Trophoblast cell (in vitro differentiated cells and primary cell): Measurements from ENCODE around the gene CACNA1D.

ENCODE experiments used
- DNase-seq, 2 donors: peaks; one replicate each; pipeline ENCODE4 v3.0.0-alpha.2; 2016
- H2AFZ ChIP-seq: 2 replicates; pipeline ENCODE4 v1.6.1; 2013; ENCODE audit warnings: low read length, moderate library complexity, mild to moderate bottlenecking; ENCODE audit not compliant: insufficient read depth, poor library complexity
- H2AK5ac ChIP-seq: 2 replicates; pipeline ENCODE4 v1.6.1; 2013; ENCODE audit warnings: mild to moderate bottlenecking, low read length
- H2BK120ac ChIP-seq: 2 replicates; pipeline ENCODE4 v1.6.1; 2013; ENCODE audit warnings: low read length, mild to moderate bottlenecking, moderate library complexity; ENCODE audit not compliant: insufficient read depth, poor library complexity
- H2BK12ac ChIP-seq: 2 replicates; pipeline ENCODE4 v1.6.1; 2013; ENCODE audit warnings: mild to moderate bottlenecking, low read length, moderate library complexity
- H2BK5ac ChIP-seq: 2 replicates; pipeline ENCODE4 v1.6.1; 2013; ENCODE audit warnings: low read length, low read depth, moderate library complexity, mild to moderate bottlenecking; ENCODE audit not compliant: poor library complexity
- H3K14ac ChIP-seq: 2 replicates; pipeline ENCODE4 v1.6.1; 2013; ENCODE audit warnings: mild to moderate bottlenecking, low read length
- H3K18ac ChIP-seq: 2 replicates; pipeline ENCODE4 v1.6.1; 2013; ENCODE audit warnings: mild to moderate bottlenecking, low read length
- H3K23ac ChIP-seq: 2 replicates; pipeline ENCODE4 v1.6.1; 2013; ENCODE audit warnings: low read length
- H3K27ac ChIP-seq: 2 replicates; pipeline ENCODE4 v1.5.1; 2013; ENCODE audit warnings: low read depth, mild to moderate bottlenecking, inconsistent platforms, low read length, moderate library complexity
- H3K27me3 ChIP-seq: 2 replicates; pipeline ENCODE4 v1.6.1; 2013; ENCODE audit warnings: inconsistent platforms, mild to moderate bottlenecking, low read length, moderate library complexity; ENCODE audit not compliant: insufficient read depth
- H3K36me3 ChIP-seq, 2 experiments: 1 replicate in 1 of 2; 2 replicates in 1 of 2; pipeline ENCODE4 v1.6.1; 2013; ENCODE audit warnings: low read length in 2 of 2, mild to moderate bottlenecking in 2 of 2, moderate library complexity in 1 of 2; ENCODE audit not compliant: insufficient read depth in 2 of 2, control insufficient read depth in 1 of 2
- H3K4ac ChIP-seq: 2 replicates; pipeline ENCODE4 v1.6.1; 2013; ENCODE audit warnings: low read depth, mild to moderate bottlenecking, low read length, moderate library complexity
- H3K4me1 ChIP-seq, 2 experiments: 1 replicate in 1 of 2; 2 replicates in 1 of 2; pipeline ENCODE4 v1.6.1; 2013; ENCODE audit warnings: low read length in 2 of 2, mild to moderate bottlenecking in 2 of 2, moderate library complexity in 1 of 2; ENCODE audit not compliant: insufficient read depth in 2 of 2, control insufficient read depth in 1 of 2
- H3K4me2 ChIP-seq: 2 replicates; pipeline ENCODE4 v1.6.1; 2013; ENCODE audit warnings: inconsistent platforms, mild to moderate bottlenecking, low read length, moderate library complexity
- H3K4me3 ChIP-seq: 2 replicates; pipeline ENCODE4 v1.5.1; 2013; ENCODE audit warnings: mild to moderate bottlenecking, low read depth, low read length, inconsistent platforms
- H3K79me1 ChIP-seq: one replicate; pipeline ENCODE4 v1.6.1; 2013; ENCODE audit warnings: low read length
- H3K79me2 ChIP-seq: 2 replicates; pipeline ENCODE4 v1.6.1; 2013; ENCODE audit warnings: low read length, mild to moderate bottlenecking; ENCODE audit not compliant: control insufficient read depth, insufficient read depth, poor library complexity
- H3K9ac ChIP-seq: 2 replicates; pipeline ENCODE4 v1.6.1; 2013; ENCODE audit warnings: mild to moderate bottlenecking, low read length
- H3K9me3 ChIP-seq: 2 replicates; pipeline ENCODE4 v1.6.1; 2013; ENCODE audit warnings: low read depth, mild to moderate bottlenecking, control low read depth, inconsistent platforms, low read length; ENCODE audit not compliant: insufficient read depth
- H4K12ac ChIP-seq: 2 replicates; pipeline ENCODE4 v1.6.1; 2013; ENCODE audit warnings: low read depth, mild to moderate bottlenecking, low read length, moderate library complexity
- H4K8ac ChIP-seq: 2 replicates; pipeline ENCODE4 v1.6.1; 2013; ENCODE audit warnings: low read depth, mild to moderate bottlenecking, low read length, moderate library complexity
- H4K91ac ChIP-seq: one replicate; pipeline ENCODE4 v1.6.1; 2013; ENCODE audit warnings: low read depth, mild to moderate bottlenecking, low read length, moderate library complexity
- WGBS: extraction: QIAGEN DNeasy Blood & Tissue Kit; methylation state at CpG from one replicate; pipeline ENCODE4 v1.1.7; 2013; ENCODE audit warnings: missing lambda C conversion rate; ENCODE audit not compliant: insufficient read length, insufficient coverage; ENCODE audit errors: extremely low coverage; 5-methylcytosine and 5-hydroxymethylcytosine counted together

The CACNA1D gene

DNA sequence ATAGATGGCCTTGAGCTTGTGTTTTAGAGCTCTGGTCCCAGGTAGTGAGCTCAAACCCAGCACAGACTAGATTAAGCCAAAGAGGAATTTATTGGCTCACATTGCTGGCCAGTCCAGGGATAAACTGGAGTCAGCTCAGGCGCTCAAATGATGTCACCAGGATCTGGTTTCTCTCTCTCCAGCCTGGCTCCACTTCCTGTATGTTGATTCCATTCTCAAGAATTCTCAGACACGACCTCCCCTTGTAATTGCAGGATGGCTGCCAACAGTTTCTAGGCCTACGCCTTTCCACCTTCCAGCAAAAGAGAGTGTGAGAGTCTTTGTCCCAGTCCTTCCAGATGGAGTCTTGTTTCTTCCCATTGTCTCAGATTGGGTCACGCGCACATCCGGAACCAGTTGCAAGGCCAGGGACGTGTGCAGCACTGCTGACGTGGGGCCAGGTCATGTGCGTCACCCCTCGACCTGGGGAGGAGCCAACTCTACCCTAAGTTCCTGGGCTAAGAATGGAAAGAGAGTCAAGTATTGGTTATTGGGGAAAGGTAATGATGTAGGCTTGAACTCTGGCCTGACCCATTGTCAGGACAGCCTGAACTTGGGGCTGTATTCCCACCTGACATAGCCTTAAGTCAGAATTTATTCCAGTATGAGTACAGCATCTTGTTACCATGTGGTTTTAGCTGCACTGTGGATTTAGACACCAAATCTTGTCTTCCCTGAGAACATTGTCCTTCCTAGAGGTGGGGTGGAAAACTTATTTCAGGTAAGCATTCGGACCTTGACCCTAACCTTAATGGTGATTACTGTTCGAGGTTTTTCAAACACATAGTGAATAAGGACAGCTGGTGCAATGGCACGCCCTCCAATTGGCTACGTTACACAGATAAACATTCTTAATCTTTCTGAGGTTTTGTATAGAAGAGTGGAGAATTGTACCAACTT is 31.6 kb downstream of the CACNA1D start:
- peak overlapping the region; percentile 44 for H2AFZ ChIP-seq
- H3K27ac ChIP-seq = peak overlapping the region; percentile 65
- H4K91ac ChIP-seq = peak overlapping the region; percentile 78

DNA sequence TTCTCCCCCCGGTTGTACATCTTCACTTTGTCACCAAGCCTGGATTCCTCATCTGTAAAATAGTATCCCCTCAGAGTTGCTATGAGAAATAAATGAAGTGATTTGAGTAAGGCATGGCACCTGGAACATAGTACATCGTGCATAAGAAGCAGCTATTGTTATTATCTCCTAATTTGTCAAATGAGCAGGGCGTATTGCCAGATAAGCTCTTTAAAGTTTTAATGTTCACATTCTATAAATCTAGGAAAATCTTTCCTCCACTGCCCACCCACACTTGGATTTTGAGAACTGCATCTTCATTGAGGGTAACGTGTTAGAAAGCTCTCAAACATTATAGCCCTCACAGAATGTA is 32.3 kb downstream of the CACNA1D start:
- H2BK120ac ChIP-seq = no peak overlapping the region
- H2BK12ac ChIP-seq = no peak overlapping the region
- H2AFZ ChIP-seq = no peak overlapping the region
- no peak for DNase-seq
- H3K4me3 ChIP-seq = no peak overlapping the region
- H3K23ac ChIP-seq = no peak overlapping the region
- no peak overlapping the region for H3K4me2 ChIP-seq
- no peaks in the 10 kb centered on the region for H3K9me3 ChIP-seq
- no peak overlapping the region for H3K14ac ChIP-seq
- no peaks in the 10 kb centered on the region for H3K79me2 ChIP-seq
- H3K27me3 ChIP-seq = no peaks in the 10 kb centered on the region
- WGBS = no CpG with 5 or more reads among the region's 4 CpGs
- H3K4ac ChIP-seq = no peak overlapping the region
- no peak overlapping the region for H2BK5ac ChIP-seq
- H3K79me1 ChIP-seq = peaks cover 4% of the 10 kb centered on the region
- H3K27ac ChIP-seq = no peak overlapping the region
- H3K18ac ChIP-seq = no peak overlapping the region
- no peak overlapping the region for H3K9ac ChIP-seq
- H4K12ac ChIP-seq = no peak overlapping the region
- peaks cover 7 to 8% of the 10 kb centered on the region in 2 experiments for H3K4me1 ChIP-seq
- peaks cover 0 to 2% of the 10 kb centered on the region in 2 experiments for H3K36me3 ChIP-seq
- no peak overlapping the region for H4K91ac ChIP-seq
- H4K8ac ChIP-seq = no peak overlapping the region
- H2AK5ac ChIP-seq = no peak overlapping the region

More for the DNA sequence above, 31.6 kb downstream of the CACNA1D start:
- Histone ChIP-seq H4K12ac (peak overlapping the region; percentile 72), H3K4me2 (peak overlapping the region; percentile 1), H3K79me1 (peaks cover 4% of the 10 kb centered on the region), H3K9me3 (no peaks in the 10 kb centered on the region), H2BK5ac (peak overlapping the region; percentile 37), H3K23ac (no peak overlapping the region), H3K4ac (peak overlapping the region; percentile 3), H4K8ac (peak overlapping the region; percentile 68), H2BK12ac (peak overlapping the region; percentile 30), H3K14ac (peak overlapping the region; percentile 28), H3K79me2 (no peaks in the 10 kb centered on the region), H3K4me1 (peaks cover 7 to 8% of the 10 kb centered on the region in 2 experiments), H3K4me3 (no peak overlapping the region), H2AK5ac (peak overlapping the region; percentile 3), H3K36me3 (peaks cover 0 to 2% of the 10 kb centered on the region in 2 experiments), H3K18ac (peak overlapping the region; percentile 34), H2BK120ac (peak overlapping the region; percentile 84), H3K27me3 (no peaks in the 10 kb centered on the region), H3K9ac (peak overlapping the region; percentile 41)
- DNase-seq = no peak
- WGBS = no CpG with 5 or more reads among the region's 14 CpGs

GRCh38 chr3:53530205-53530604 is 35.8 kb downstream of the CACNA1D start:
- no peak overlapping the region for H3K18ac ChIP-seq
- no peak overlapping the region for H4K12ac ChIP-seq
- no peak overlapping the region for H2BK12ac ChIP-seq
- peak overlapping the region; percentile 57 for H3K9ac ChIP-seq
- H3K4ac ChIP-seq = no peak overlapping the region
- H3K79me1 ChIP-seq = peaks cover 7% of the 10 kb centered on the region
- H3K27me3 ChIP-seq = no peaks in the 10 kb centered on the region
- WGBS = no CpG with 5 or more reads among the region's 4 CpGs
- H3K27ac ChIP-seq = no peak overlapping the region
- H3K4me2 ChIP-seq = no peak overlapping the region
- H3K4me3 ChIP-seq = no peak overlapping the region
- no peak overlapping the region for H3K14ac ChIP-seq
- H2AK5ac ChIP-seq = no peak overlapping the region
- no peaks in the 10 kb centered on the region for H3K79me2 ChIP-seq
- H2BK5ac ChIP-seq = no peak overlapping the region
- H3K4me1 ChIP-seq = peaks cover 13 to 16% of the 10 kb centered on the region in 2 experiments
- H3K9me3 ChIP-seq = no peaks in the 10 kb centered on the region
- no peak overlapping the region for H2AFZ ChIP-seq
- DNase-seq = no peak
- H4K91ac ChIP-seq = no peak overlapping the region
- no peak overlapping the region for H3K23ac ChIP-seq
- no peak overlapping the region for H2BK120ac ChIP-seq
- no peak overlapping the region for H4K8ac ChIP-seq
- peaks cover 0 to 2% of the 10 kb centered on the region in 2 experiments for H3K36me3 ChIP-seq

DNA sequence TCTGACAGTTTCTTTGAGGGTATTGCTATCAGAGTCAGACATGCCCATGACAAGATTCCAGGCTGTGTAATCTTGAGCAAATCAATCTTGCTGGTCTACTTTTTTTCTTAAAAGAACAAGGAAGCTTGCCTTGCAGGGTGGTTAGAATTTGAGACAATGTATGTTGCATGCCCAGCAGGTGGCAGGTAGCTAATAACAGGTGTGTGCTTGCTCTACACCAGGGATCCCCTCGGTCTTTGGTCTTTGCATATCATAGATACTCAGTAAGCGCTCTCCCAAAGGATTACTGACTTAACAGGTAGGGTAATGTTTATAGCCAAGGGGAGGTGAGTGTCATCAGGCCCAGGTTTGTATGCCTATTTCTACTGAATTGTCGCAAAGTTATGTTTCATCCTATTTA is 37.3 kb downstream of the CACNA1D start:
- Histone ChIP-seq H3K79me1 (peaks cover 3% of the 10 kb centered on the region), H2AK5ac (no peak overlapping the region), H3K4me3 (no peak overlapping the region), H3K79me2 (no peaks in the 10 kb centered on the region), H2AFZ (no peak overlapping the region), H4K91ac (no peak overlapping the region), H3K4ac (no peak overlapping the region), H3K27ac (no peak overlapping the region), H4K12ac (no peak overlapping the region), H2BK12ac (no peak overlapping the region), H3K9ac (no peak overlapping the region), H3K4me2 (no peak overlapping the region), H3K9me3 (no peaks in the 10 kb centered on the region), H2BK5ac (no peak overlapping the region), H4K8ac (no peak overlapping the region), H3K18ac (no peak overlapping the region), H3K23ac (no peak overlapping the region), H3K27me3 (no peaks in the 10 kb centered on the region), H3K36me3 (no peaks in the 10 kb centered on the region), H3K4me1 (peaks cover 6 to 8% of the 10 kb centered on the region in 2 experiments), H3K14ac (no peak overlapping the region), H2BK120ac (no peak overlapping the region)
- WGBS = no CpG with 5 or more reads among the region's 3 CpGs
- peak in 1 of 2 donors; percentile 22 for DNase-seq
